Pons (tissue), 1 donor: ENCODE measurements around the gene IL1RL1.
A peak's percentile ranks its signal among the peaks of the same experiment; 100 is the strongest.

Source experiments
- DNase-seq: peaks from one replicate; pipeline ENCODE4 v3.0.0-alpha.2; 2016; ENCODE audit warnings: low spot score

The IL1RL1 gene

GRCh38 chr2:102337012-102337411 lies 25.6 kb downstream of the IL1RL1 start:
- no peak for DNase-seq

- DNase-seq = no peak
Observed at GRCh38 chr2:102337481-102338386, 26.4 kb downstream of the IL1RL1 start.

- DNase-seq = no peak
Observed at GRCh38 chr2:102340778-102341177, 29.4 kb downstream of the IL1RL1 start.

- DNase-seq = no peak
Observed at GRCh38 chr2:102342888-102343287, 31.5 kb downstream of the IL1RL1 start.

GRCh38 chr2:102344397-102344796 lies 33.0 kb downstream of the IL1RL1 start:
- no peak for DNase-seq

GRCh38 chr2:102345329-102345920 lies 34.1 kb downstream of the IL1RL1 start:
- DNase-seq = no peak

GRCh38 chr2:102346381-102347130 lies 35.2 kb downstream of the IL1RL1 start:
- DNase-seq = no peak

GRCh38 chr2:102350137-102350793 lies 38.9 kb downstream of the IL1RL1 start:
- no peak for DNase-seq

GRCh38 chr2:102355526-102356380 lies 44.4 kb downstream of the IL1RL1 start, which contains the start of gene IL18R1:
Gene IL18R1, plus strand, starts transcription at chr2:102355796. Its CDS starts 6,865 bp downstream, at chr2:102362661.
- peak; percentile 55 for DNase-seq

- no peak for DNase-seq
Observed at GRCh38 chr2:102356381-102356712, 45.0 kb downstream of the IL1RL1 start.

- DNase-seq = no peak
Observed at GRCh38 chr2:102356741-102357140, 45.4 kb downstream of the IL1RL1 start.

GRCh38 chr2:102357937-102358336 lies 46.6 kb downstream of the IL1RL1 start:
- DNase-seq = peak; percentile 10

- DNase-seq = no peak
Observed at GRCh38 chr2:102358496-102358895, 47.1 kb downstream of the IL1RL1 start.

GRCh38 chr2:102359527-102359926 lies 48.2 kb downstream of the IL1RL1 start:
- no peak for DNase-seq

GRCh38 chr2:102361632-102362241 lies 50.4 kb downstream of the IL1RL1 start:
- DNase-seq = no peak

- no peak for DNase-seq
Observed at GRCh38 chr2:102365763-102366162, 54.4 kb downstream of the IL1RL1 start.

- no peak for DNase-seq
Observed at GRCh38 chr2:102366406-102367112, 55.2 kb downstream of the IL1RL1 start.

GRCh38 chr2:102367331-102367971 lies 56.1 kb downstream of the IL1RL1 start:
- DNase-seq = no peak

GRCh38 chr2:102368461-102369109 lies 57.2 kb downstream of the IL1RL1 start:
- no peak for DNase-seq
